Measurements from ENCODE around the gene KRTAP10-6. TPM values are rescaled to one million over a fixed set of nuclear protein-coding genes. Genes with fewer than 3 reads are reported as not detected.

KRTAP10-6 gene
- total and polyA plus RNA-seq, 2 experiments from 2014 or later, result not detected

- H3K79me2 ChIP-seq (ENCODE audit: insufficient read depth), result no peaks in the 10 kb centered on the region
- H3K4me2 ChIP-seq (ENCODE audit: unreplicated experiment), result no peak overlapping the region
- H3K27me3 ChIP-seq (replicated peaks; ENCODE audit: insufficient read depth), result peaks cover 11% of the 10 kb centered on the region; the same call in 1 of the 2 replicates
- H4K20me1 ChIP-seq (ENCODE audit: insufficient read depth), result no peaks in the 10 kb centered on the region
- no peak overlapping the region for H3K4me3 ChIP-seq
- no peak overlapping the region for H3K27ac ChIP-seq
- TF ChIP-seq EZH2phosphoT487 (IDR thresholded peaks at IDR 0.05; ENCODE audit: insufficient read depth, low read depth) (no peak), EZH2 (IDR thresholded peaks at IDR 0.05; ENCODE audit: insufficient read depth, poor library complexity, severe bottlenecking) (no peak)
- no peak overlapping the region for H2AFZ ChIP-seq
- in situ Hi-C loops (cut with MboI), result no loop called here
- no peaks in the 10 kb centered on the region for H3F3A ChIP-seq (ENCODE audit: insufficient read depth)
- H3K9me2 ChIP-seq (ENCODE audit: insufficient read depth), result no peaks in the 10 kb centered on the region
- 34 to 37% methylated on average over 12 of the region's 12 CpGs for WGBS, 2 experiments (ENCODE audit: low coverage in 1 of 2, low lambda C conversion rate in 2 of 2, missing lambda C conversion rate in 2 of 2)
- H3K9ac ChIP-seq, result no peak overlapping the region
- H3K9me3 ChIP-seq (ENCODE audit: low read depth), result no peaks in the 10 kb centered on the region
- H3K36me3 ChIP-seq (ENCODE audit: low read depth), result no peaks in the 10 kb centered on the region
- no peaks in the 10 kb centered on the region for H3K4me1 ChIP-seq (ENCODE audit: insufficient read depth)
- DNase-seq, result no peak
These were observed 24.0 kb downstream of the KRTAP10-6 start for GRCh38 chr21:44568261-44568660.

- Histone ChIP-seq H3K9ac (no peak overlapping the region), H3F3A (ENCODE audit: insufficient read depth) (no peaks in the 10 kb centered on the region), H3K79me2 (ENCODE audit: insufficient read depth) (no peaks in the 10 kb centered on the region), H3K9me2 (ENCODE audit: insufficient read depth) (no peaks in the 10 kb centered on the region), H3K4me2 (ENCODE audit: unreplicated experiment) (no peak overlapping the region), H3K4me3 (no peak overlapping the region), H2AFZ (no peak overlapping the region), H4K20me1 (ENCODE audit: insufficient read depth) (no peaks in the 10 kb centered on the region), H3K36me3 (ENCODE audit: low read depth) (no peaks in the 10 kb centered on the region), H3K9me3 (ENCODE audit: low read depth) (no peaks in the 10 kb centered on the region), H3K27me3 (replicated peaks; ENCODE audit: insufficient read depth) (peaks cover 9% of the 10 kb centered on the region; the same call in 1 of the 2 replicates), H3K4me1 (ENCODE audit: insufficient read depth) (no peaks in the 10 kb centered on the region), H3K27ac (no peak overlapping the region)
- 65 to 67% methylated on average over 18 of the region's 18 CpGs for WGBS, 2 experiments (ENCODE audit: low coverage in 1 of 2, low lambda C conversion rate in 2 of 2, missing lambda C conversion rate in 2 of 2)
- no peak for DNase-seq
- in situ Hi-C loops (cut with MboI), result no loop called here
- no peak for TF ChIP-seq EZH2phosphoT487 (IDR thresholded peaks at IDR 0.05; ENCODE audit: insufficient read depth, low read depth)
These were observed 24.7 kb downstream of the KRTAP10-6 start for GRCh38 chr21:44567481-44568171.

- no peaks in the 10 kb centered on the region for H3F3A ChIP-seq (ENCODE audit: insufficient read depth)
- H3K9me2 ChIP-seq (ENCODE audit: insufficient read depth), result no peaks in the 10 kb centered on the region
- no peaks in the 10 kb centered on the region for H3K4me1 ChIP-seq (ENCODE audit: insufficient read depth)
- no peaks in the 10 kb centered on the region for H4K20me1 ChIP-seq (ENCODE audit: insufficient read depth)
- H3K27ac ChIP-seq, result no peak overlapping the region
- no peak overlapping the region for H3K4me2 ChIP-seq (ENCODE audit: unreplicated experiment)
- H3K27me3 ChIP-seq (replicated peaks; ENCODE audit: insufficient read depth), result peaks cover 9% of the 10 kb centered on the region; the same call in 1 of the 2 replicates
- no peak for DNase-seq
- no peaks in the 10 kb centered on the region for H3K79me2 ChIP-seq (ENCODE audit: insufficient read depth)
- WGBS, 2 experiments (ENCODE audit: low coverage in 1 of 2, low lambda C conversion rate in 2 of 2, missing lambda C conversion rate in 2 of 2), result 0 to 3% methylated on average over 1 of the region's 1 CpG
- no peak overlapping the region for H3K9ac ChIP-seq
- no peaks in the 10 kb centered on the region for H3K36me3 ChIP-seq (ENCODE audit: low read depth)
- no peak overlapping the region for H3K4me3 ChIP-seq
- in situ Hi-C loops (cut with MboI), result no loop called here
- no peaks in the 10 kb centered on the region for H3K9me3 ChIP-seq (ENCODE audit: low read depth)
- TF ChIP-seq EZH2 (IDR thresholded peaks at IDR 0.05; ENCODE audit: insufficient read depth, poor library complexity, severe bottlenecking) (no peak), EZH2phosphoT487 (IDR thresholded peaks at IDR 0.05; ENCODE audit: insufficient read depth, low read depth) (no peak)
- no peak overlapping the region for H2AFZ ChIP-seq
These were observed 25.9 kb downstream of the KRTAP10-6 start for GRCh38 chr21:44566403-44566802.

GRCh38 chr21:44564886-44565598, 27.3 kb downstream of the KRTAP10-6 start:
- no peaks in the 10 kb centered on the region for H4K20me1 ChIP-seq (ENCODE audit: insufficient read depth)
- TF ChIP-seq EZH2 (IDR thresholded peaks at IDR 0.05; ENCODE audit: insufficient read depth, poor library complexity, severe bottlenecking), result no peak
- no peak for TF ChIP-seq EZH2phosphoT487 (IDR thresholded peaks at IDR 0.05; ENCODE audit: insufficient read depth, low read depth)

More at GRCh38 chr21:44564886-44565598, 27.3 kb downstream of the KRTAP10-6 start:
- Histone ChIP-seq H3K36me3 (ENCODE audit: low read depth) (no peaks in the 10 kb centered on the region), H3K79me2 (ENCODE audit: insufficient read depth) (no peaks in the 10 kb centered on the region), H3K4me1 (ENCODE audit: insufficient read depth) (no peaks in the 10 kb centered on the region), H3K27me3 (replicated peaks; ENCODE audit: insufficient read depth) (peaks cover 9% of the 10 kb centered on the region; the same call in 1 of the 2 replicates), H3K9ac (no peak overlapping the region), H3K9me3 (ENCODE audit: low read depth) (no peaks in the 10 kb centered on the region), H3K27ac (no peak overlapping the region), H2AFZ (no peak overlapping the region), H3F3A (ENCODE audit: insufficient read depth) (no peaks in the 10 kb centered on the region), H3K4me2 (ENCODE audit: unreplicated experiment) (no peak overlapping the region), H3K9me2 (ENCODE audit: insufficient read depth) (no peaks in the 10 kb centered on the region), H3K4me3 (no peak overlapping the region)
- in situ Hi-C loops (cut with MboI), result no loop called here
- DNase-seq, result no peak
- WGBS, 2 experiments (ENCODE audit: low coverage in 1 of 2, low lambda C conversion rate in 2 of 2, missing lambda C conversion rate in 2 of 2), result 0% methylated on average over 1 of the region's 1 CpG
